ENCODE measurements around the gene BNIP2. TPM values are rescaled to one million over a fixed set of nuclear protein-coding genes. Genes with fewer than 3 reads are reported as not detected.

Gene BNIP2
- total RNA-seq, 1 experiment from 2014 or later: 43.5 TPM

GRCh38 chr15:59632714-59633113 is 56.4 kb downstream of the BNIP2 start:
- H4K20me1 ChIP-seq (ENCODE audit: control insufficient read depth, insufficient read depth, insufficient read length): no peaks in the 10 kb centered on the region
- H3K23ac ChIP-seq (ENCODE audit: insufficient read length, low read depth, low read length): no peak overlapping the region
- no peaks in the 10 kb centered on the region for H3K4me1 ChIP-seq (ENCODE audit: insufficient read depth, low read length)
- no peak overlapping the region for H3K9ac ChIP-seq (ENCODE audit: extremely low read depth, insufficient read length, low read length)
- Mint-ChIP-seq H3K36me3 (ENCODE audit: insufficient read depth in 1 of 3, low read depth in 3 of 3) (peaks cover 0 to 4% (median 2%) of the 10 kb centered on the region in 3 experiments; a peak in 2 of 7 replicates), H3K27ac (no peak overlapping the region), H3K27me3 (ENCODE audit: low read depth) (peaks cover 3% of the 10 kb centered on the region; the same call in 1 of the 2 replicates), H3K9me3 (no peaks in the 10 kb centered on the region), H3K4me1 (peaks cover 3 to 4% of the 10 kb centered on the region in 2 experiments; a peak in 3 of 4 replicates), H3K4me3 (no peak overlapping the region)
- no peak overlapping the region for H2AFZ ChIP-seq (ENCODE audit: low read length)
- H2BK12ac ChIP-seq (ENCODE audit: insufficient read length, low read depth, low read length): no peak overlapping the region
- no peak overlapping the region for H3T11ph ChIP-seq (ENCODE audit: low read length)
- no peak overlapping the region for H3K4me2 ChIP-seq (ENCODE audit: insufficient read depth, insufficient read length, low read length)
- no peak overlapping the region for H2BK5ac ChIP-seq (ENCODE audit: insufficient read length, low read length)
- no peaks in the 10 kb centered on the region for H3K23me2 ChIP-seq (ENCODE audit: insufficient read length, low read depth, low read length, poor library complexity, severe bottlenecking)
- H3K27ac ChIP-seq (ENCODE audit: insufficient read length, low read depth, low read length): no peak overlapping the region
- H4K5ac ChIP-seq (ENCODE audit: insufficient read length, low read depth, low read length): no peak overlapping the region
- WGBS (ENCODE audit: extremely low coverage, insufficient read length, low lambda C conversion rate): no CpG with 5 or more reads among the region's 4 CpGs
- H4K91ac ChIP-seq (ENCODE audit: insufficient read length, low read depth, low read length): no peak overlapping the region
- no peak overlapping the region for H3K18ac ChIP-seq (ENCODE audit: insufficient read length, low read depth, low read length)
- H2BK20ac ChIP-seq (ENCODE audit: low read depth, low read length, poor library complexity, severe bottlenecking): no peak overlapping the region
- H2BK120ac ChIP-seq (ENCODE audit: low read depth, low read length, poor library complexity, severe bottlenecking): no peak overlapping the region
- peak; percentile 74 for DNase-seq
- no peaks in the 10 kb centered on the region for H3K9me3 ChIP-seq (ENCODE audit: control insufficient read depth, low read depth, low read length)
- no peak overlapping the region for H2BK15ac ChIP-seq (ENCODE audit: low read depth, low read length)
- H4K8ac ChIP-seq (replicated peaks; ENCODE audit: insufficient read length, low read depth, low read length): no peak overlapping the region
- H3K79me1 ChIP-seq (ENCODE audit: insufficient read depth, low read depth, low read length, poor library complexity, severe bottlenecking): no peaks in the 10 kb centered on the region
- TF ChIP-seq CTCF (conservative IDR thresholded peaks at IDR 0.05): peak; percentile 75
- no peak overlapping the region for H2AK5ac ChIP-seq (ENCODE audit: insufficient read length, low read length)
- no peaks in the 10 kb centered on the region for H3K79me2 ChIP-seq (ENCODE audit: insufficient read depth, low read length)
- H3K27me3 ChIP-seq (ENCODE audit: insufficient read depth, low read length): no peaks in the 10 kb centered on the region
- H3K14ac ChIP-seq (ENCODE audit: insufficient read depth, low read length): no peak overlapping the region
- no peak overlapping the region for H3K56ac ChIP-seq (ENCODE audit: insufficient read length, low read depth, low read length)
- no peak overlapping the region for H3K4ac ChIP-seq (ENCODE audit: low read depth, low read length)
